OCI-LY1 (cell line): ENCODE data around the gene IL17RE.

Experiments used
- CTCF ChIP-seq: fragments of 200-600 bp; sonication (generic), shearing (Covaris generic); IDR thresholded peaks from 2 replicates; pipeline ENCODE4 v1.5.1; 2017; ENCODE audit warnings: mild to moderate bottlenecking, antibody characterized with exemption, low read length, moderate library complexity, mixed read lengths
- EZH2 ChIP-seq: fragments of 200-600 bp; sonication (generic), shearing (Covaris generic); IDR thresholded peaks from 2 replicates; pipeline ENCODE4 v1.8.0; 2017; ENCODE audit warnings: borderline replicate concordance, mixed run types, mild to moderate bottlenecking, antibody characterized with exemption, low read length, moderate library complexity, mixed read lengths

- TF ChIP-seq CTCF (no peak), EZH2 (no peak)
These were observed 62.7 kb downstream of the IL17RE start for GRCh38 chr3:9965200-9965875.
